ENCODE measurements around the gene ATP2B2. TPM values are rescaled to one million over a fixed set of nuclear protein-coding genes. Genes with fewer than 3 reads are reported as not detected.

ATP2B2 gene
- total RNA-seq, 2 experiments from 2014 or later = not detected

DNA sequence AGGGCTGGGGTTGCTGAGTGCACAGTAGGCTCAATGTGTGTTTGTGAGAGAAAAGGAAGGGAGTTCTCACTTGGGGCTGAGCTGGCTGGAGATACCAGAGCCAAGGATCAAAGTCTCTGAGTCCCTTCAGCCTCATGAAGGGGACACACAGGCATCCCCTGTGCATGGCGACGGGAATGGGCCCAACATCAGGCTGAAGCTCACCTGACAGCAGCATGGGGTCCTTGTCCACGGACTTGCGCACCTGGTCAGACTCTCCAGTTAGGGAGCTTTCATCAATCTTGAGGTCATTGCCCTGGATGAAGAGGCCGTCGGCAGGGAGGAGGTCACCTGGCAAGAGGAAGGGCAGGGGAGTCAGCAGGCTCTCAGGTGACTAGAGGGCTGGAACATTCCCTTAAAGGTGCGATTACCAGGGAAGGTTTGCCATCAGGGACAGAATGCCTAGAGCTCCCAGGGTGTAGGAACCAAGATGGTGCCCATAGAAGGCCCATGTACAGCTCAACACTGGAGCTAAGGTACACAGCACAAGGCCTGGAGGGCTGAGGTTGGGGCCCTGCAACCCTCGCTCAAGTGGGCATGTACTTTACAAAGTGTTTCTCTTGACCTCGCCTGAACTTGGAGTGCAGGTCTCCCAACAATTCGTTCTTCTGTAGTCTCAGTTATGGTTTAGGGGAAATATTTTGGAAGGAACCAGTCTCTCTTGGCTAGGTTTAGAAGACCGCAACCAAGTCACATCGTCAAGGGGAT, 104.5 kb downstream of the ATP2B2 start:
- peaks cover 6% of the 10 kb centered on the region for H3K27me3 Mint-ChIP-seq (ENCODE audit: low read depth)
- peaks cover 8% of the 10 kb centered on the region for H3K4me1 Mint-ChIP-seq (ENCODE audit: low read depth)
- DNase-seq (no peak), ATAC-seq (no peak)
- no peak overlapping the region for H3K4me3 Mint-ChIP-seq
- H3K36me3 Mint-ChIP-seq (ENCODE audit: low read depth) = no peaks in the 10 kb centered on the region
- H3K9me3 Mint-ChIP-seq (ENCODE audit: insufficient read depth) = no peaks in the 10 kb centered on the region
- CTCF ChIA-PET = interaction anchor here (0.9 kb wide), 1 partner anchor 338 kb away, joined by 3 read pairs; no protein-coding TSS in a partner anchor
- POLR2A ChIA-PET = no interaction called here
- no peak overlapping the region for H3K27ac Mint-ChIP-seq

DNA sequence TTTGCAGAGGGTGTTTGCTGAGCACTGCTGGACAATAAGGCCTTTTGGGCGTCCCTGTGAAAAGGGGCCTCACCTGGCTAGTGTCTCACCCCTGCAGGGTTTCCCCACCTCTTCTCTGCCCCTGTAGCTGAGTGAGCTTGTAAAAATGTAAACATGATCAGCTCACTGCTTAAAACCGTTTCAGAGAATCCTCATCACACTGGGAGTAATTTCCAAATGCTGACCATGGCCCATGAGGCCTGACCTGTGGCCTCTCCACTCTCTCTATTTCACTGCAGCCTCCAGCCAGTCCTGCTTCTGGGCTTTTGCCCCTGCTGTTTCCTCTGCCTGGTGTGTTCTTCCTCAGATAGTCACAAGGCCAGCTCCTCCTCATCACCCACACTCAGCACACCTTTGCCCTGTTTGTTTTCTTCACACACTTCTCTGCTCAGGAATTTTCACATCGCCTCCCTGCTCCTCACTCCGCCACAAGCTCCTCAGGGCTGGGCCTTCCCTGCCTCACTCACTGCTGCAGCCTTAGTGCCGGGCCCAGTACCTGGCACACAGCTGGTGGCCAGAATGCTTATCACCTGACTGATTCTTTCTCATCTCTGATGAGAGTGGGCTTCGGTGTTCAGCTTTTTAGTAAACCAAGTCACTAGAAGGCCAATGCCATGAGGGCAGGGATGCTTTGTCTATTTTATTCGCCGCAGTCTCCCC, 105.2 kb downstream of the ATP2B2 start:
- Mint-ChIP-seq H3K27me3 (ENCODE audit: low read depth) (peaks cover 6% of the 10 kb centered on the region), H3K9me3 (ENCODE audit: insufficient read depth) (no peaks in the 10 kb centered on the region), H3K4me3 (no peak overlapping the region), H3K4me1 (ENCODE audit: low read depth) (peaks cover 16% of the 10 kb centered on the region), H3K36me3 (ENCODE audit: low read depth) (no peaks in the 10 kb centered on the region), H3K27ac (no peak overlapping the region)
- ChIA-PET CTCF (interaction anchor here (0.9 kb wide), 1 partner anchor 339 kb away, joined by 3 read pairs; no protein-coding TSS in a partner anchor), POLR2A (no interaction called here)
- DNase-seq (no peak), ATAC-seq (no peak)

DNA sequence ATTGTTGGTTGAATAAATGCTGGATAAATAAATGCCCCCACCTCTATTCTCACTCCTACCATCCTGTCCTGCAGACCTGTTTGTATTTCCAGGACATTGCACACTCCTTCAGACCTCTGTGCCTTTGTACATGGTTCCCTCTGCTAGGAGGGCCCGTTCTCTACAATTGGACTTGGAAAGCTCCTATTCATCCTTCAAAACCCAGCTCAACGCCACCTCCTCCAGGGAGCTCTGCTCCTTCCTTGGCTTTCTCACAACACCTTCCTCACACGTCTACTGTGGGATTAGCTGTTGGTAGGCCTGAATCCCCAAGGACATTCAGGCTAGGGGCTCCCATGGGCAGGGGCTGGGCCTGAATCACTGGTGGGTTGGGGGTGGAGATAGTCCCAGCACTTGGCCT, 105.8 kb downstream of the ATP2B2 start:
- no peak for DNase-seq
- CTCF ChIA-PET = interaction anchor here (0.9 kb wide), 1 partner anchor 339 kb away, joined by 3 read pairs; no protein-coding TSS in a partner anchor
- POLR2A ChIA-PET = no interaction called here
- no peak overlapping the region for H3K27ac Mint-ChIP-seq
- H3K27me3 Mint-ChIP-seq (ENCODE audit: low read depth) = peaks cover 6% of the 10 kb centered on the region
- H3K36me3 Mint-ChIP-seq (ENCODE audit: low read depth) = no peaks in the 10 kb centered on the region
- ATAC-seq = no peak
- H3K4me3 Mint-ChIP-seq = no peak overlapping the region
- no peaks in the 10 kb centered on the region for H3K9me3 Mint-ChIP-seq (ENCODE audit: insufficient read depth)
- peaks cover 20% of the 10 kb centered on the region for H3K4me1 Mint-ChIP-seq (ENCODE audit: low read depth)

DNA sequence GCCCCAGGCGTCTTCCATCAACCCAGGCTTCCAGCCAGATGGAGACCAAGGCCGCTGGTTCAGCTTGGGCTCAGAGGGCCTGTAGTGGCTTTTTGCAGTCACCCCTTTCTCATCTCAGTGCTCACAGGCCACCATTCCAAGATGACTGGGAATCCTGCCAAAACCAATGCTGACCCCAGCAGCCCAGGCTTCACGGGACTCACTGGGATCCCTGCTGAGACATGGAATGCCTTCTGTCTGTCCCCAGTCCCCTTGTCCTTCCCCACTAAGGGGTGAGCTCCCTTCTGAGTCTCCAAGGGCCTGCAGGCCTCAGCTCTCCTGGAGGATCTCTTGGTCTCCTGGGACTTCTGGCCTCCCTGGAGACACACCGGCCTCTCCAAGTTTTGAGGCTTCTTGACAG, 107.0 kb downstream of the ATP2B2 start:
- no peak for ATAC-seq
- H3K27me3 Mint-ChIP-seq (ENCODE audit: low read depth) = peaks cover 6% of the 10 kb centered on the region
- no peak overlapping the region for H3K27ac Mint-ChIP-seq
- ChIA-PET POLR2A (no interaction called here), CTCF (no interaction called here)
- no peak overlapping the region for H3K4me3 Mint-ChIP-seq
- H3K36me3 Mint-ChIP-seq (ENCODE audit: low read depth) = no peaks in the 10 kb centered on the region
- DNase-seq = no peak
- no peaks in the 10 kb centered on the region for H3K9me3 Mint-ChIP-seq (ENCODE audit: insufficient read depth)
- H3K4me1 Mint-ChIP-seq (ENCODE audit: low read depth) = peaks cover 20% of the 10 kb centered on the region

DNA sequence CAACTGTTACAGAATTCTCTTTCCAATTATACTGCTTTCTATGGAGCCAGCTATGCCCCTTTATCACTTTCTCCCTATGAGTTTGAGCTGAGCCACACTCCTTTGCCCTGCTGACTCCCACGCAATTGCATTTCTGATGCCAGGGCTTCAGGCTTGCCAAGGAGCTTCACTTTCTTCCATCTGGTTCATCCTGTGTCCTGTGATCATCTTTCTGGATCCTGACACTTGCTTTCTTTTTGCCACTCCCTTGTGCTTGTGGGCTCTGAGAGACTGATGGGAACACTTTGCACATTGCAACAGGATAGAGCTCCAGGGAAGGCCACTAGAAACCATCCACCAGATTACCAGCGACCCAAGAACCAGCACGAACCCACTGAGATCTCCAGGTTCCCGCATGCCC, 107.5 kb downstream of the ATP2B2 start:
- Mint-ChIP-seq H3K4me3 (no peak overlapping the region), H3K27ac (peak overlapping the region; percentile 47), H3K9me3 (ENCODE audit: insufficient read depth) (no peaks in the 10 kb centered on the region), H3K36me3 (ENCODE audit: low read depth) (no peaks in the 10 kb centered on the region), H3K27me3 (ENCODE audit: low read depth) (peaks cover 6% of the 10 kb centered on the region), H3K4me1 (ENCODE audit: low read depth) (peaks cover 20% of the 10 kb centered on the region)
- ChIA-PET CTCF (no interaction called here), POLR2A (no interaction called here)
- ATAC-seq (no peak), DNase-seq (no peak)

DNA sequence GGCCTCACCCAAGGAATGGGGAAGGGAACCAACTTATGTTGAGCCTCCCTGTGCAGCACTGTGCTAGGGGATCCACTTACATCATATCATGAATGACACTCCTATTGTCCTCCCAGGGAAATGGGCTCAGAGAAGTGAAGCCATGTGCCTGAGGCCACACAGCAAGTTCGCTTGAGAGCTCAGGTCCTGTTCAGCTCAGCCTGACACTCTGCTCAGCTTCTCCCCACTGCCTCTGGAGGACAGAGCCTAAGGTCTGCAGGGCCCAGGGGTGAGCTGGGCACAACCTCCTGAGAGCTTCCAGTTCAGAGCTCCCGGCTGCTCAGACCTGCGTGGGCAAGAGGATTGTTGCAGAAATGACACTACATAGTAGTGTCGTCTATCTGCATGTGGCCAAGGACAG, 108.5 kb downstream of the ATP2B2 start:
- Mint-ChIP-seq H3K27ac (no peak overlapping the region), H3K9me3 (ENCODE audit: insufficient read depth) (no peaks in the 10 kb centered on the region), H3K36me3 (ENCODE audit: low read depth) (no peaks in the 10 kb centered on the region), H3K4me3 (no peak overlapping the region), H3K4me1 (ENCODE audit: low read depth) (peaks cover 20% of the 10 kb centered on the region), H3K27me3 (ENCODE audit: low read depth) (peaks cover 6% of the 10 kb centered on the region)
- ATAC-seq = no peak
- ChIA-PET CTCF (no interaction called here), POLR2A (no interaction called here)
- no peak for DNase-seq

DNA sequence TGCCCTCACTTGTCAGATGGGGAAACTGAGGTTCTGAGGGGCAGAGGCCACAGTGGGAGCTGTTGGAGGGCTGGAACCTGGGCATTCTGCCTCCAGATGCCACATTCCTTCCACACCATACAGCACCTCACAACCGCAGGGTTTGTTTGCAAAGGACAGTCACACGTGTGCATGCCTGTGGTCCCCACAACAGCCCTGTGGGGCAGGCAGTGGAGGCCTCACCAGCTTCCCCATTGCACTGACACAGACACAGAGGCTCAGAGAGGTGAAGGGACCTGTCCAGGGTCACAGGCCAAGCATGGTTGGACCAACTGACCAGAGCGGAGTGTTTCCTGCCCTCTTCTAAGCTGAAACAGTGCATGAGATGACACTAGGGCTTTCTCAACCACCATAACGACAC, 109.3 kb downstream of the ATP2B2 start:
- Mint-ChIP-seq H3K36me3 (ENCODE audit: low read depth) (no peaks in the 10 kb centered on the region), H3K4me1 (ENCODE audit: low read depth) (peaks cover 20% of the 10 kb centered on the region), H3K9me3 (ENCODE audit: insufficient read depth) (no peaks in the 10 kb centered on the region), H3K4me3 (no peak overlapping the region), H3K27me3 (ENCODE audit: low read depth) (peaks cover 6% of the 10 kb centered on the region), H3K27ac (no peak overlapping the region)
- ChIA-PET POLR2A (no interaction called here), CTCF (no interaction called here)
- DNase-seq (no peak), ATAC-seq (no peak)

DNA sequence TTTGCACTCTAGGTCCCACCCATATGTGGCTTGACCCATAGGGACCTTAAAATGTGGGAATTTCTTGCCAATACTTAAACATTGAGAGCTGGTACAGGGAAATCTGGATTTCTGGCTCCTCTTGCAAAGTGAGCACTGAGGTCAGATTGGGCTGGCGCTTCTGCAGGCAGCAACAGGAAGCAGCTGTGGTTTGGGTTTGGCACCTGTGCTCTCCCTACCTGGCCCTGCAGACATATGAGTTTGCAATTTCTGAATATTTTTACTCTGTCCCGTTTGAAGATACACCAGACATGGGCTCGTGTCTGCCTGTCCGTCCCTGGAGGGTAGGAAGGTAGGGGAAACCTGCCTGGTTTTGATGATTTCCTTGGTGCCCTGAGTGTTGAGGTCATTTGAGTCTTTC, 109.7 kb downstream of the ATP2B2 start:
- no peak overlapping the region for H3K27ac Mint-ChIP-seq
- peak; percentile 65 for ATAC-seq
- POLR2A ChIA-PET = no interaction called here

DNA sequence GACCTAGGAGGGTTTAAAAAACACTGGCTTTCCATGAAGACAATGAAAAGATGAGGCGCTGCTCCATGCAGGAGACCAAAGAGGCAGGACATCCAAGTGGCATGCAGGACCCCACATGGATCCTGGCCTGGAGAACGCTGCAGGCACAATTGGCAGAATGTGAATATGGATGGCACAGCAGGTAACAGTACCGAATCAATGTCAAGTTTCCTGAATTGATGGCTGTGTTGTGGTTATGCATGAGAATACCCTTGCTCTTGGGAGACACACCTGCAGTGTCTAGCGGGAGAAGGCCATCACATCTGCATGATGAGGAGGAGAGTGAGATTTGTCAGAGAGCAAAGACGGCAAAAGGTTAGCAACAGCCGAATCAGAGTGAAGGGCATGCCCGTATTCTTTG, 110.2 kb downstream of the ATP2B2 start:
- Mint-ChIP-seq H3K36me3 (ENCODE audit: low read depth) (no peaks in the 10 kb centered on the region), H3K4me1 (ENCODE audit: low read depth) (peaks cover 20% of the 10 kb centered on the region), H3K4me3 (no peak overlapping the region), H3K9me3 (ENCODE audit: insufficient read depth) (no peaks in the 10 kb centered on the region), H3K27me3 (ENCODE audit: low read depth) (peaks cover 6% of the 10 kb centered on the region), H3K27ac (peak overlapping the region; percentile 13)
- CTCF ChIA-PET = no interaction called here
- POLR2A ChIA-PET = no interaction called here
- DNase-seq = no peak
- no peak for ATAC-seq

More for the DNA sequence above, 109.7 kb downstream of the ATP2B2 start:
- peak; percentile 55 for DNase-seq
- Mint-ChIP-seq H3K4me3 (no peak overlapping the region), H3K9me3 (ENCODE audit: insufficient read depth) (no peaks in the 10 kb centered on the region), H3K4me1 (ENCODE audit: low read depth) (peaks cover 20% of the 10 kb centered on the region), H3K27me3 (ENCODE audit: low read depth) (peaks cover 6% of the 10 kb centered on the region), H3K36me3 (ENCODE audit: low read depth) (no peaks in the 10 kb centered on the region)
- CTCF ChIA-PET = no interaction called here

DNA sequence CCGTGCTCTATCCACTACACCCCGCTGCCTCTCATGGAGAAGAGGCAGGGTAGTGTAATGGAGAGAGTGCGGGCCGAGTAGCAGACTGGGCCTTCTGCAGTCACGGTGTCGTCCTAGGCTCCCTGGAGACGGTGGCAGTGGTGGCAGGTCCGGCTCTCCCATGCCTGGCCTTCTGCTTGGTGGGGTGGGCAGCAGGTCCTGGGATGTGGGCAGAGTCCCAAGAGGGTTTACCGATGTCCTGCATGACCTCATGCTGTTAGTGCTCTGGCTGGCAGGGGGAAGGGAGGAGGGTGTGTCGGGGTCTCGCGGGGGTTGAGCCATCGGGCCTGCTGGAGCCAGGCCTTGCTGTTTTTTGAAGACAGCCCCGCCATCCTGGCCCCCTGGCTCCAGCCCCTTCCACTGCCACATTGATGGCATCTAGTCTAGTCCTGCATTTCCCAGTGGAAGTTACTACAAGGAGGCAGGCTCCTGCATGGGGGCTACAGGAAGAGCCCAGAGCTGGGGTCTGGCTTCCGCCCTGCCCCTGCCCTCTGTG, 110.8 kb downstream of the ATP2B2 start:
- Mint-ChIP-seq H3K27ac (no peak overlapping the region), H3K9me3 (ENCODE audit: insufficient read depth) (no peaks in the 10 kb centered on the region), H3K27me3 (ENCODE audit: low read depth) (peaks cover 6% of the 10 kb centered on the region), H3K4me3 (no peak overlapping the region), H3K36me3 (ENCODE audit: low read depth) (no peaks in the 10 kb centered on the region), H3K4me1 (ENCODE audit: low read depth) (peaks cover 20% of the 10 kb centered on the region)
- ATAC-seq (no peak), DNase-seq (no peak)
- ChIA-PET POLR2A (no interaction called here), CTCF (no interaction called here)

DNA sequence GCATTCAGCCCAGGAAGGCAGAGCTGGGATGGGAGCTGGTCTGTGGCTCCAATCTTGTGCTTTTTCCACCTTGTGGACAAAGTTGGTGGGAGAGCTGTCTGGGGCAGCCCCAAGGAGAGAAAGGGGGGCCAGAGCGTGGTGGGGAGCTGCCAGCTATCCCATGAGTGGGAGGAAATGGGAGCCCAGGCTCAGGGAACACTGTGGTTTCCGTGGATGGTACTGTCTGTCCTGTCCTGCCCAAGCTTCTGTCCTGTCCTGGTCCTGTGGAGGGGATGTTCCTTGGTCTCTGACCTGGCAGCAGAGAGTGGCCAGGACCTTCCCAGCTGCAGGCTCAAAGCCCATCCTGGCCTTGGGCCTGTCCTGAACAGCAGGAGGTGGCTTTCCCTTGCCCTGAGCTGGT, 111.9 kb downstream of the ATP2B2 start:
- Mint-ChIP-seq H3K4me3 (no peak overlapping the region), H3K27me3 (ENCODE audit: low read depth) (peaks cover 3% of the 10 kb centered on the region), H3K27ac (no peak overlapping the region), H3K4me1 (ENCODE audit: low read depth) (peaks cover 20% of the 10 kb centered on the region), H3K36me3 (ENCODE audit: low read depth) (no peaks in the 10 kb centered on the region), H3K9me3 (ENCODE audit: insufficient read depth) (no peaks in the 10 kb centered on the region)
- DNase-seq (no peak), ATAC-seq (no peak)
- ChIA-PET CTCF (no interaction called here), POLR2A (no interaction called here)

DNA sequence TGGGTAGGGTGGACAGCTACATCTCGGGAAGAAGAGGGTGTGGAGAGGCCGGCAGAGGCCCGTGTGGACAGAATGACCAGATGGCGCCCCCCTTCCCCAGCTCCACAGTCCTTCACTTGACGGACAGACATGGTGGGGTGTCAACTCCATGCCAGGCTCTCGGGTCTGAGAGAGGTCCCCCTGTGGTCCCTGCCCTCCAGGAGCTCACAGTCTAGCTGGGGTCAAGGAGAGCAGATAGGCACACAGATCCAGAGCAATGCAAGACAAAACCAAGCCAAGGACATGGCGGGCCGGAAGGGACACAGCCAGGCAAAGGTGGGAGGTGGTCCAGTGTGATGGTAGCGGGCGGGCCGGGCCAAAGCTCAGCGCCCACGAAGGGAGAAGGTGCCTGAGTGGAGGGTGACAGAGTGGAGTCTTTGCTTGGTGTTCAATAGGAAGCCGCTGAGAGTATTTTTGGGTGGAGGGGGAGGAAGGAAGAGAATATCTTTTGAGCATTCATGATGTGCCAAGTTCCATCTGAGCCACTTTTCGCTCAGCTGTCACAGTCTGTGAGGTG, 112.4 kb downstream of the ATP2B2 start:
- no peak overlapping the region for H3K4me3 Mint-ChIP-seq
- DNase-seq = no peak
- POLR2A ChIA-PET = no interaction called here

More for the DNA sequence above, 112.4 kb downstream of the ATP2B2 start:
- Mint-ChIP-seq H3K9me3 (ENCODE audit: insufficient read depth) (no peaks in the 10 kb centered on the region), H3K4me1 (ENCODE audit: low read depth) (peaks cover 20% of the 10 kb centered on the region), H3K27me3 (ENCODE audit: low read depth) (peaks cover 1% of the 10 kb centered on the region), H3K36me3 (ENCODE audit: low read depth) (no peaks in the 10 kb centered on the region), H3K27ac (no peak overlapping the region)
- CTCF ChIA-PET = no interaction called here
- no peak for ATAC-seq

All from activated CD8-positive, alpha-beta T cell treated with anti-CD3 and anti-CD28 coated beads, Interleukin-2, amount 10 ng/mL, durations not matched to agents 7 days and 5 days (primary cell).